OCI-LY3 (cell line): ENCODE results near the gene RPL34.

Source experiments
- EZH2phosphoT487 ChIP-seq: fragments of 200-600 bp; shearing (Covaris generic); IDR thresholded peaks from 2 replicates; pipeline ENCODE4 v1.6.1; 2018; ENCODE audit warnings: antibody characterized with exemption, mixed run types, low read depth
- TF ChIP-seq, protein P1 (sequence below): fragments of 200-600, 300-600 bp; sonication (generic); IDR thresholded peaks from 2 replicates; pipeline ENCODE4 v1.5.1; 2014; ENCODE audit warnings: antibody characterized with exemption, low read length, low read depth

DNA sequence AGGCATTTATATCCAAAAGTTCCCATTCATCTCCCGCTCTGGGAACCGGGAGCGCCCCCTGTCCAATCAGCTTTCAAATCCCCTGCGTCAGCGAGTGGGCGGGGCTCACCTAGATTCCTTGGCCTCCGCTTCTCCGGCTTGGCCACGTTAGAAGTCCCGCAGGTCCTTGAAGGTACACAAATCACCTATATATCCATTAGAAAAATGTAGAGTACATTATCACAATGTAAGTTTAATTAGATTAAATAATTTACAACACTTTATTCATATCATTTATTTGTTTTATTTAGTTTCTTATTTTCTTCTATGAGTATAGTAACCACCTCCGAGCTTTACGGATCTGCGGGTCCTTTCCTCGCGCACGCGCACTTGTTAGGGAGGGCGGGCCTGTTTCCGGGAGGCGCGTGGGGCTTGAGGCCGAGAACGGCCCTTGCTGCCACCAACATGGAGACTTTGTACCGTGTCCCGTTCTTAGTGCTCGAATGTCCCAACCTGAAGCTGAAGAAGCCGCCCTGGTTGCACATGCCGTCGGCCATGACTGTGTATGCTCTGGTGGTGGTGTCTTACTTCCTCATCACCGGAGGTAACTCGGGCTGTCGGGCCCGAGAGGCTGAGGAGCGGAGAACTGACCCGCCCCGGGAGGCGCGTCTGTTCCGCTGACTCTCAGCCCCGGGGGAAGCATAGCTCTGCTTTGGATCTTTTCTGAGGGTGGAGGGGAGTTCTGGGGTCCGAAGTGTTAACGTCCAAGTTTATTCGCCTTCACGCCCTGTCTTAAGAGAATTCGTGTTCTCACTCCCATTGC, 30.0 kb downstream of the RPL34 start, which contains the start of gene OSTC:
- TF ChIP-seq, protein P1, sequence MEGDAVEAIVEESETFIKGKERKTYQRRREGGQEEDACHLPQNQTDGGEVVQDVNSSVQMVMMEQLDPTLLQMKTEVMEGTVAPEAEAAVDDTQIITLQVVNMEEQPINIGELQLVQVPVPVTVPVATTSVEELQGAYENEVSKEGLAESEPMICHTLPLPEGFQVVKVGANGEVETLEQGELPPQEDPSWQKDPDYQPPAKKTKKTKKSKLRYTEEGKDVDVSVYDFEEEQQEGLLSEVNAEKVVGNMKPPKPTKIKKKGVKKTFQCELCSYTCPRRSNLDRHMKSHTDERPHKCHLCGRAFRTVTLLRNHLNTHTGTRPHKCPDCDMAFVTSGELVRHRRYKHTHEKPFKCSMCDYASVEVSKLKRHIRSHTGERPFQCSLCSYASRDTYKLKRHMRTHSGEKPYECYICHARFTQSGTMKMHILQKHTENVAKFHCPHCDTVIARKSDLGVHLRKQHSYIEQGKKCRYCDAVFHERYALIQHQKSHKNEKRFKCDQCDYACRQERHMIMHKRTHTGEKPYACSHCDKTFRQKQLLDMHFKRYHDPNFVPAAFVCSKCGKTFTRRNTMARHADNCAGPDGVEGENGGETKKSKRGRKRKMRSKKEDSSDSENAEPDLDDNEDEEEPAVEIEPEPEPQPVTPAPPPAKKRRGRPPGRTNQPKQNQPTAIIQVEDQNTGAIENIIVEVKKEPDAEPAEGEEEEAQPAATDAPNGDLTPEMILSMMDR, result no peak
- no peak for TF ChIP-seq EZH2phosphoT487
